WTC11 (cell line): Measurements from ENCODE around the gene TIPARP. TPM values are rescaled to one million over a fixed set of nuclear protein-coding genes. Genes with fewer than 3 reads are reported as not detected.

ENCODE experiments used
- ATAC-seq: fragments of 200-7000 bp; cut with Tn5 transposase; 2 replicates; pipeline ENCODE4 v1.10.0; 2021; ENCODE audit warnings: mild to moderate bottlenecking, moderate library complexity
- CTCF ChIA-PET: fragments of 300-600 bp; sonication (Branson Sonifier 250); formaldehyde crosslinking; loops from one replicate; lab custom pipeline; 2021; ENCODE audit warnings: antibody characterized with exemption; lab: Charles Lee
- POLR2A ChIA-PET: fragments of 350-600 bp; sonication (Branson Sonifier 250); formaldehyde crosslinking; loops from one replicate; lab custom pipeline; 2021; ENCODE audit warnings: antibody characterized with exemption; lab: Charles Lee
- DNase-seq: peaks from one replicate; pipeline ENCODE4 v3.0.0; 2021; ENCODE audit warnings: low spot score
- H3K27ac Mint-ChIP-seq: 2 replicates; pipeline ENCODE4 v1.8.0; 2021; ENCODE audit warnings: mixed read lengths
- H3K27me3 Mint-ChIP-seq: 2 replicates; pipeline ENCODE4 v1.8.0; 2021; ENCODE audit warnings: low read depth, mild to moderate bottlenecking, moderate library complexity, mixed read lengths
- H3K36me3 Mint-ChIP-seq: 2 replicates; pipeline ENCODE4 v1.8.0; 2021; ENCODE audit warnings: mixed read lengths
- H3K4me1 Mint-ChIP-seq: 2 replicates; pipeline ENCODE4 v1.8.0; 2022; ENCODE audit warnings: mixed read lengths
- H3K4me3 Mint-ChIP-seq: 2 replicates; pipeline ENCODE4 v1.8.0; 2021; ENCODE audit warnings: mild to moderate bottlenecking, moderate library complexity, mixed read lengths
- H3K9me3 Mint-ChIP-seq: 2 replicates; pipeline ENCODE4 v1.8.0; 2021; ENCODE audit warnings: mixed read lengths
- ATF1 ChIP-seq: sonication (generic); formaldehyde crosslinking; IDR thresholded peaks from 2 replicates; pipeline ENCODE4 v1.8.1; 2023; ENCODE audit warnings: mild to moderate bottlenecking, moderate library complexity, missing genetic modification reagents
- CREB1 ChIP-seq: sonication (generic); formaldehyde crosslinking; IDR thresholded peaks from 2 replicates; pipeline ENCODE4 v1.8.0; 2023; ENCODE audit warnings: mild to moderate bottlenecking, missing genetic modification reagents
- ESRRA ChIP-seq: sonication (generic); formaldehyde crosslinking; IDR thresholded peaks from 2 replicates; pipeline ENCODE4 v1.8.1; 2022; ENCODE audit warnings: mild to moderate bottlenecking, missing genetic modification reagents, borderline replicate concordance
- GRHL2 ChIP-seq: fragments of 250-450 bp; sonication (Bioruptor Pico); IDR thresholded peaks from 2 replicates; pipeline ENCODE4 v1.8.0; 2022; ENCODE audit warnings: mild to moderate bottlenecking, moderate library complexity; ENCODE audit not compliant: insufficient replicate concordance, severe bottlenecking
- IRF2 ChIP-seq: sonication (generic); formaldehyde crosslinking; IDR thresholded peaks from 2 replicates; pipeline ENCODE4 v1.8.0; 2022; ENCODE audit warnings: low read depth, missing genetic modification reagents, borderline replicate concordance
- JAZF1 ChIP-seq: fragments of 250-450 bp; sonication (Bioruptor Pico); IDR thresholded peaks from 2 replicates; pipeline ENCODE4 v1.9.0; 2021; ENCODE audit warnings: moderate library complexity, mild to moderate bottlenecking, inconsistent platforms
- NR2C2 ChIP-seq: sonication (generic); formaldehyde crosslinking; IDR thresholded peaks from 2 replicates; pipeline ENCODE4 v1.8.0; 2022; ENCODE audit warnings: mild to moderate bottlenecking, missing genetic modification reagents
- TCF7 ChIP-seq: sonication (generic); formaldehyde crosslinking; IDR thresholded peaks from 2 replicates; pipeline ENCODE4 v1.8.0; 2022; ENCODE audit warnings: mild to moderate bottlenecking, low read depth, missing genetic modification reagents, moderate library complexity
- ZNF219 ChIP-seq: sonication (generic); formaldehyde crosslinking; IDR thresholded peaks from 2 replicates; pipeline ENCODE4 v1.8.0; 2023; ENCODE audit warnings: missing genetic modification reagents, mild to moderate bottlenecking, borderline replicate concordance
- total RNA-seq: library from RNA; stranded (reverse); gene quantifications from 3 replicates; pipeline ENCODE4 v1.2.3, GENCODE V29; 2021
- TF ChIP-seq, protein P1 (sequence below): sonication (generic); formaldehyde crosslinking; IDR thresholded peaks from 2 replicates; pipeline ENCODE4 v1.8.0; 2023; ENCODE audit warnings: mild to moderate bottlenecking, missing genetic modification reagents
- TF ChIP-seq, protein P2 (sequence below): fragments of 250-450 bp; sonication (Bioruptor Pico); IDR thresholded peaks from 2 replicates; pipeline ENCODE4 v1.9.0; 2021; ENCODE audit warnings: mild to moderate bottlenecking
- TF ChIP-seq, protein P3 (sequence below): sonication (generic); formaldehyde crosslinking; IDR thresholded peaks from 2 replicates; pipeline ENCODE4 v1.8.1; 2022; ENCODE audit warnings: mild to moderate bottlenecking, moderate library complexity, missing genetic modification reagents
- TF ChIP-seq, protein P4 (sequence below): fragments of 250-450 bp; sonication (Bioruptor Pico); IDR thresholded peaks from 2 replicates; pipeline ENCODE4 v1.9.0; 2021; ENCODE audit warnings: moderate library complexity, mild to moderate bottlenecking, inconsistent platforms, borderline replicate concordance
- TF ChIP-seq, protein P5 (sequence below): fragments of 250-450 bp; sonication (Bioruptor Pico); IDR thresholded peaks from 2 replicates; pipeline ENCODE4 v1.9.0; 2021; ENCODE audit warnings: mild to moderate bottlenecking
- TF ChIP-seq, protein P6 (sequence below): fragments of 250-450 bp; sonication (Bioruptor Pico); IDR thresholded peaks from 2 replicates; pipeline ENCODE4 v1.8.0; 2021; ENCODE audit warnings: mild to moderate bottlenecking

Gene TIPARP
- total RNA-seq, 1 experiment from 2014 or later, result 5.6 TPM

DNA sequence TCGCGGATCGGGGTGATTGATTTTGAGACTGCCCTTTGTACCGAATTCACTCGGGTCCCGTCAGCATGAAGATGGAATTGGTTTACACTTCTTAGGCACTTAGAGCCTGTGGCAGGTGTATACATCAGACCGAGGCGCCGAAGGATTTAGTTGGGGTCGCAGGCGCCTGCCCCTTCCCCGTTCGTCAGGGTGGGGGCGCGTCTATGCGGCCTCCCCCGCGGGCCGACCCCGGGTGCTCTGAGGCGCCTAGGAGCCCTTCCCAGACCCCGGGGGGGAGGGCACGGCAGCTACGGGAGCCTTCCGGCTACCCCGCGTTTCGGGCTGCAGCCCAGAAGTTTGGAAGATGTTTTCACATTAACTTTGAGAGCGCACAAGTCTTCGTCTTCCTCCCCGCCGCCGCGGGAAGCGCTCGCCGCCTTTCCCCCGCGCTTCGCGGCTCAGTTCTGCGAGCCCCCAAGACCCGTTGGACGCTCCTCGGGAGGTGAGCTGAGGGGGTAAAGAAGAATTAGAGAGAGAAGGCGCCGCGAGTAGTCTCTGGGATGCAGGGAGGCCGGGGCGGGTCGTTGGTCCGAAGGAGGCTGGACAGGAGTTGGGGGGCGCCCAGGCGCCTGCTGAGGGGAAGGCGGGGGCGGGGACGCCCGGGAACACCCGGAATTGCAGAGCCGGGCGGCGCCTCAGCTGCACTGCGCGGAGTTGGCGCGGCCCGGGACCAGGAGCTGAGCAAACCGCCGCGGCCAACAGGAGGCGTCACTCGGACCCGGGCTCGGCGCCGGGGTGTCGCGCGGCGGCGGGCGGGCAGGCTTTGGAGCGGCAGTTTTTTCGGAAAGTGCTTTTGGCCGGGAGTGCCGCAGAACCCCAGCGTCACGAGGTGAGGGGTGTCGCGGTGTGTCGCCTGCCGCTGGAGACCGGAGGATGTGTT, 780 bp downstream of the TIPARP start (continued):
- TF ChIP-seq IRF2 (CRISPR knock-in tag), result no peak
- TF ChIP-seq, all 79 proteins: peak for 8

DNA sequence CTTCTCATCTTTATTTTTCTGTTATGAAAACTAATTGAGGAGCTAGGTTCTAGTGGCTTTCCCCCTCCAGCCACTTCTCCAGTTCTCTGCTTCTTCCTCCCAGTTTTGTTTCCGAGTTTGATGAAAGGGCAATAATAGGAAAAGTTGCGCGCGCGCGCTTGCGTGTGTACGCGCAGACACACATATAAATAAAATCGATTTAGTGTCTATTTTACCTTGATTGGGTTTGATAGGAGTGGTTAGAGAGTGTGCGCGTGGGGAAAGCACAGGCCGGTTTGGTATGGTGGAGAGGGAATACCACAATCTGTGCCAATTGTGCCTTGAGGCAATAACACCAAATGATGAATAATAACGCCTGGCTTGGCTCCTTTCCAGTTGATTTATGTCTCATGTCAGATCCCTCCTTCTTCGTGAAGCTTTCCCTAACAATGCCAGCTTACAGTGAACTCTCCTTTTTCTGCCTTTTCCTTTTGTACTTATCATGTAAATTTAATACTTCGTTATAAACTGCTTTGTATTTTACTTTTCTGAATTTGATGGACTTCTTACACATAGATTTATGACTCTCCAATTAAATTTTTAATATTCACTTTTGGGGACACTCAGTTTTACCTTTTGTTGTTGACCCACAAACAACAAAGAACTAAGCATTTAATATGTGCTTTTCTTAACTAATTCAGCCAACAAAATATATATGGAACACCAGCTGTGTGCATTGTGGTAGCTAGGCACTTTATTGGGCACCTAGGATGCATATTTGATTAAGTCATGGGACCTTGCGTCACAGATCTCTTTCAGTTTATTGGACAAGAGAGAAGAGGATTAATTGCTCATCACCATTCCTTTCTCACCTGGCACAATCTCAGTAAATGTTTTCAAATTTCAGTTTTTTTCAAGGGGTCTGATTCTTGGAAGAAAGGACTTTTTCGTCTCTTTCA, 1.7 kb downstream of the TIPARP start:
- POLR2A ChIA-PET, result interaction anchor here (0.9 to 1.4 kb wide), 2 partner anchors 121 to 413 kb away, joined by 3 to 4 read pairs; partner anchors contain the start of gene SSR3
- no peak for DNase-seq
- H3K27ac Mint-ChIP-seq, result no peak overlapping the region

DNA sequence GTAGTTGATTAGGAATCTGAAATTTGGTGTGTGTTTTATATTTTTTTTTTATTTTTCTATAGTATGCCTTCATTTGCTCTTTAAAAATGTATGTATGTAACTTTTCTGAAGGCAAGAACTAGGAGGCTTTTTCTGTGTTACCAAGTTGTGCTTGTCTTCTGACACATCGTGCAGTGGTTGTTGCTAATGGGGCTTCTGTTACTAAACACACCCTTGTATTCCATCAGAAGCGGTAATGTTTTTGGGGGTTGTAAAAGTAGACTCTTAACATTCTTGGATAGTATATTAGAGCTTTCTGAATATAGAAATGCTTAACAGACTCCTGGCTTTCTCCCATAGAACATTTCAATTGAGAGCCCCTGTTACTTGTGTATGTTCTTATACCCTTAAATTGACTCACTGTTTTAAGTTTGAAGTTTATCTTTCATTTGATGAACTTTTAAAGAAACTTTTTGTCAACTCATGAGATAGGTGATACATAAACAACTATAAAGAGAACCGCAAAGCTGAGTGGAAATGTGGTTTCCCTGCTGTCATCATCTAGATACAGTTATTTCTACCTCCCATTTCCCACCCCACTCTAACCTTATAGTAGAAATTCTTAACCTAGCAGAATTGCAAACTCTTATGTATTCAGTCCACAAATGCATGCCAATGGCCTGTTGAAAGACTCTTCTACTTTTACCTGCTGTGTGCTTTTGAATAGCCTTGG, 2.5 kb downstream of the TIPARP start:
- TF ChIP-seq, protein P1, sequence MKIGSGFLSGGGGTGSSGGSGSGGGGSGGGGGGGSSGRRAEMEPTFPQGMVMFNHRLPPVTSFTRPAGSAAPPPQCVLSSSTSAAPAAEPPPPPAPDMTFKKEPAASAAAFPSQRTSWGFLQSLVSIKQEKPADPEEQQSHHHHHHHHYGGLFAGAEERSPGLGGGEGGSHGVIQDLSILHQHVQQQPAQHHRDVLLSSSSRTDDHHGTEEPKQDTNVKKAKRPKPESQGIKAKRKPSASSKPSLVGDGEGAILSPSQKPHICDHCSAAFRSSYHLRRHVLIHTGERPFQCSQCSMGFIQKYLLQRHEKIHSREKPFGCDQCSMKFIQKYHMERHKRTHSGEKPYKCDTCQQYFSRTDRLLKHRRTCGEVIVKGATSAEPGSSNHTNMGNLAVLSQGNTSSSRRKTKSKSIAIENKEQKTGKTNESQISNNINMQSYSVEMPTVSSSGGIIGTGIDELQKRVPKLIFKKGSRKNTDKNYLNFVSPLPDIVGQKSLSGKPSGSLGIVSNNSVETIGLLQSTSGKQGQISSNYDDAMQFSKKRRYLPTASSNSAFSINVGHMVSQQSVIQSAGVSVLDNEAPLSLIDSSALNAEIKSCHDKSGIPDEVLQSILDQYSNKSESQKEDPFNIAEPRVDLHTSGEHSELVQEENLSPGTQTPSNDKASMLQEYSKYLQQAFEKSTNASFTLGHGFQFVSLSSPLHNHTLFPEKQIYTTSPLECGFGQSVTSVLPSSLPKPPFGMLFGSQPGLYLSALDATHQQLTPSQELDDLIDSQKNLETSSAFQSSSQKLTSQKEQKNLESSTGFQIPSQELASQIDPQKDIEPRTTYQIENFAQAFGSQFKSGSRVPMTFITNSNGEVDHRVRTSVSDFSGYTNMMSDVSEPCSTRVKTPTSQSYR (CRISPR knock-in tag), result no peak
- TF ChIP-seq, protein P2, sequence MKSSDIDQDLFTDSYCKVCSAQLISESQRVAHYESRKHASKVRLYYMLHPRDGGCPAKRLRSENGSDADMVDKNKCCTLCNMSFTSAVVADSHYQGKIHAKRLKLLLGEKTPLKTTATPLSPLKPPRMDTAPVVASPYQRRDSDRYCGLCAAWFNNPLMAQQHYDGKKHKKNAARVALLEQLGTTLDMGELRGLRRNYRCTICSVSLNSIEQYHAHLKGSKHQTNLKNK, result no peak
- H3K27ac Mint-ChIP-seq, result no peak overlapping the region
- ChIA-PET CTCF (no interaction called here), POLR2A (no interaction called here)
- H3K27me3 Mint-ChIP-seq, result peaks cover 7% of the 10 kb centered on the region; the same call in 1 of the 2 replicates
- H3K36me3 Mint-ChIP-seq, result peaks cover 20% of the 10 kb centered on the region
- peak overlapping the region; percentile 91 for H3K4me3 Mint-ChIP-seq
- H3K9me3 Mint-ChIP-seq, result no peaks in the 10 kb centered on the region
- H3K4me1 Mint-ChIP-seq, result peaks cover 31% of the 10 kb centered on the region
- DNase-seq, result no peak
- no peak for ATAC-seq

More for the DNA sequence above, 1.7 kb downstream of the TIPARP start:
- CTCF ChIA-PET, result interaction anchor here (1.0 to 2.7 kb wide), 14 partner anchors 10 to 455 kb away, joined by 3 to 15 read pairs (median 6); partner anchors contain the start of gene SSR3
- no peak for TF ChIP-seq ATF1 (CRISPR knock-in tag)
- TF ChIP-seq TCF7 (CRISPR knock-in tag), result no peak
- TF ChIP-seq, protein P3, sequence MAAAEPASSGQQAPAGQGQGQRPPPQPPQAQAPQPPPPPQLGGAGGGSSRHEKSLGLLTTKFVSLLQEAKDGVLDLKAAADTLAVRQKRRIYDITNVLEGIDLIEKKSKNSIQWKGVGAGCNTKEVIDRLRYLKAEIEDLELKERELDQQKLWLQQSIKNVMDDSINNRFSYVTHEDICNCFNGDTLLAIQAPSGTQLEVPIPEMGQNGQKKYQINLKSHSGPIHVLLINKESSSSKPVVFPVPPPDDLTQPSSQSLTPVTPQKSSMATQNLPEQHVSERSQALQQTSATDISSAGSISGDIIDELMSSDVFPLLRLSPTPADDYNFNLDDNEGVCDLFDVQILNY, result no peak
- TF ChIP-seq ZNF219 (CRISPR knock-in tag), result no peak
- TF ChIP-seq ESRRA, result no peak
- TF ChIP-seq JAZF1 (CRISPR knock-in tag), result no peak
- Mint-ChIP-seq H3K4me1 (peaks cover 30% of the 10 kb centered on the region), H3K27me3 (peaks cover 7% of the 10 kb centered on the region; the same call in 1 of the 2 replicates), H3K36me3 (peaks cover 20% of the 10 kb centered on the region), H3K9me3 (no peaks in the 10 kb centered on the region), H3K4me3 (peak overlapping the region; percentile 91)
- no peak for ATAC-seq

DNA sequence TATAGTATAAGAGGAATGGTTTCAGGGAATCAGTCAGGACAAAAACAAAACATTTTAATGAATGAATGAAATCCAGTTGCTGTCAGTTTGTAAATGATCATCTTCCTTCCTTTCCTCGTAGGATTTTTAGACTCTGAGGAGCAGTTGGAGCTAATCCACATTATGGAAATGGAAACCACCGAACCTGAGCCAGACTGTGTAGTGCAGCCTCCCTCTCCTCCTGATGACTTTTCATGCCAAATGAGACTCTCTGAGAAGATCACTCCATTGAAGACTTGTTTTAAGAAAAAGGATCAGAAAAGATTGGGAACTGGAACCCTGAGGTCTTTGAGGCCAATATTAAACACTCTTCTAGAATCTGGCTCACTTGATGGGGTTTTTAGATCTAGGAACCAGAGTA, 3.1 kb downstream of the TIPARP start:
- ATAC-seq (no peak), DNase-seq (no peak)
- Mint-ChIP-seq H3K4me3 (no peak overlapping the region), H3K4me1 (peaks cover 31% of the 10 kb centered on the region), H3K36me3 (peaks cover 20% of the 10 kb centered on the region), H3K27ac (peak overlapping the region; percentile 8; the same call in 1 of the 2 replicates), H3K27me3 (peaks cover 7% of the 10 kb centered on the region; the same call in 1 of the 2 replicates), H3K9me3 (no peaks in the 10 kb centered on the region)
- CTCF ChIA-PET, result no interaction called here
- POLR2A ChIA-PET, result no interaction called here
- TF ChIP-seq, protein P4, sequence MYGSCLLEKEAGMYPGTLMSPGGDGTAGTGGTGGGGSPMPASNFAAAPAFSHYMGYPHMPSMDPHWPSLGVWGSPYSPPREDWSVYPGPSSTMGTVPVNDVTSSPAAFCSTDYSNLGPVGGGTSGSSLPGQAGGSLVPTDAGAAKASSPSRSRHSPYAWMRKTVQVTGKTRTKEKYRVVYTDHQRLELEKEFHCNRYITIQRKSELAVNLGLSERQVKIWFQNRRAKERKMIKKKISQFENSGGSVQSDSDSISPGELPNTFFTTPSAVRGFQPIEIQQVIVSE (CRISPR knock-in tag), result no peak
- TF ChIP-seq, protein P5, sequence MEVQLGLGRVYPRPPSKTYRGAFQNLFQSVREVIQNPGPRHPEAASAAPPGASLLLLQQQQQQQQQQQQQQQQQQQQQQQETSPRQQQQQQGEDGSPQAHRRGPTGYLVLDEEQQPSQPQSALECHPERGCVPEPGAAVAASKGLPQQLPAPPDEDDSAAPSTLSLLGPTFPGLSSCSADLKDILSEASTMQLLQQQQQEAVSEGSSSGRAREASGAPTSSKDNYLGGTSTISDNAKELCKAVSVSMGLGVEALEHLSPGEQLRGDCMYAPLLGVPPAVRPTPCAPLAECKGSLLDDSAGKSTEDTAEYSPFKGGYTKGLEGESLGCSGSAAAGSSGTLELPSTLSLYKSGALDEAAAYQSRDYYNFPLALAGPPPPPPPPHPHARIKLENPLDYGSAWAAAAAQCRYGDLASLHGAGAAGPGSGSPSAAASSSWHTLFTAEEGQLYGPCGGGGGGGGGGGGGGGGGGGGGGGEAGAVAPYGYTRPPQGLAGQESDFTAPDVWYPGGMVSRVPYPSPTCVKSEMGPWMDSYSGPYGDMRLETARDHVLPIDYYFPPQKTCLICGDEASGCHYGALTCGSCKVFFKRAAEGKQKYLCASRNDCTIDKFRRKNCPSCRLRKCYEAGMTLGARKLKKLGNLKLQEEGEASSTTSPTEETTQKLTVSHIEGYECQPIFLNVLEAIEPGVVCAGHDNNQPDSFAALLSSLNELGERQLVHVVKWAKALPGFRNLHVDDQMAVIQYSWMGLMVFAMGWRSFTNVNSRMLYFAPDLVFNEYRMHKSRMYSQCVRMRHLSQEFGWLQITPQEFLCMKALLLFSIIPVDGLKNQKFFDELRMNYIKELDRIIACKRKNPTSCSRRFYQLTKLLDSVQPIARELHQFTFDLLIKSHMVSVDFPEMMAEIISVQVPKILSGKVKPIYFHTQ (CRISPR knock-in tag), result no peak
- TF ChIP-seq, protein P6, sequence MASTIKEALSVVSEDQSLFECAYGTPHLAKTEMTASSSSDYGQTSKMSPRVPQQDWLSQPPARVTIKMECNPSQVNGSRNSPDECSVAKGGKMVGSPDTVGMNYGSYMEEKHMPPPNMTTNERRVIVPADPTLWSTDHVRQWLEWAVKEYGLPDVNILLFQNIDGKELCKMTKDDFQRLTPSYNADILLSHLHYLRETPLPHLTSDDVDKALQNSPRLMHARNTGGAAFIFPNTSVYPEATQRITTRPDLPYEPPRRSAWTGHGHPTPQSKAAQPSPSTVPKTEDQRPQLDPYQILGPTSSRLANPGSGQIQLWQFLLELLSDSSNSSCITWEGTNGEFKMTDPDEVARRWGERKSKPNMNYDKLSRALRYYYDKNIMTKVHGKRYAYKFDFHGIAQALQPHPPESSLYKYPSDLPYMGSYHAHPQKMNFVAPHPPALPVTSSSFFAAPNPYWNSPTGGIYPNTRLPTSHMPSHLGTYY (CRISPR knock-in tag), result no peak
- no peak for TF ChIP-seq CREB1 (CRISPR knock-in tag)
- no peak for TF ChIP-seq NR2C2 (CRISPR knock-in tag)
- TF ChIP-seq IRF2 (CRISPR knock-in tag), result no peak
- TF ChIP-seq GRHL2 (CRISPR knock-in tag), result no peak
